HepG2 (cell line): ENCODE data around the gene PPP1R9B. TPM values are rescaled to one million over a fixed set of nuclear protein-coding genes. Genes with fewer than 3 reads are reported as not detected.

Experiments
- ARNTL ChIP-seq: sonication (generic); formaldehyde crosslinking; IDR thresholded peaks from 2 replicates; pipeline ENCODE4 v1.4.0; 2020; ENCODE audit warnings: mild to moderate bottlenecking, missing genetic modification reagents
- ASH2L ChIP-seq: fragments of 300-600, 200-600 bp; sonication (generic); IDR thresholded peaks from 2 replicates; pipeline ENCODE4 v1.7.0; 2017; ENCODE audit warnings: low read depth, mild to moderate bottlenecking, moderate library complexity, mixed read lengths, low read length; ENCODE audit not compliant: insufficient read length
- MLLT10 ChIP-seq: sonication (generic); formaldehyde crosslinking; IDR thresholded peaks from 2 replicates; pipeline ENCODE4 v1.4.0; 2020; ENCODE audit warnings: missing genetic modification reagents
- NPAS2 ChIP-seq: sonication (generic); formaldehyde crosslinking; IDR thresholded peaks from 2 replicates; pipeline ENCODE4 v1.8.0; 2022; ENCODE audit warnings: mild to moderate bottlenecking, missing genetic modification reagents, borderline replicate concordance
- PRMT3 ChIP-seq: sonication (generic); formaldehyde crosslinking; IDR thresholded peaks from 2 replicates; pipeline ENCODE4 v1.8.1; 2022; ENCODE audit warnings: low read depth, mild to moderate bottlenecking, moderate library complexity, missing genetic modification reagents, borderline replicate concordance
- REXO4 ChIP-seq: sonication (generic); formaldehyde crosslinking; IDR thresholded peaks from 2 replicates; pipeline ENCODE4 v1.8.0; 2022; ENCODE audit warnings: missing genetic modification reagents, mild to moderate bottlenecking, borderline replicate concordance
- WIZ ChIP-seq: sonication (generic); formaldehyde crosslinking; IDR thresholded peaks from 2 replicates; pipeline ENCODE4 v1.5.1; 2020; ENCODE audit warnings: mild to moderate bottlenecking, missing genetic modification reagents
- XBP1 ChIP-seq: sonication (generic); formaldehyde crosslinking; IDR thresholded peaks from 2 replicates; pipeline ENCODE4 v1.5.0; 2020; ENCODE audit warnings: missing genetic modification reagents
- YEATS2 ChIP-seq: sonication (generic); formaldehyde crosslinking; IDR thresholded peaks from 2 replicates; pipeline ENCODE4 v1.4.0; 2020; ENCODE audit warnings: missing genetic modification reagents, borderline replicate concordance
- ZBTB7A ChIP-seq: sonication (generic); formaldehyde crosslinking; IDR thresholded peaks from 2 replicates; pipeline ENCODE4 v1.8.0; 2022; ENCODE audit warnings: mild to moderate bottlenecking, missing genetic modification reagents
- ZFX ChIP-seq: sonication (generic); formaldehyde crosslinking; IDR thresholded peaks from 2 replicates; pipeline ENCODE4 v1.4.0; 2020; ENCODE audit warnings: mild to moderate bottlenecking, low read depth, missing genetic modification reagents, moderate library complexity
- ZNF20 ChIP-seq: sonication (generic); formaldehyde crosslinking; IDR thresholded peaks from 2 replicates; pipeline ENCODE4 v1.4.0; 2020; ENCODE audit warnings: mild to moderate bottlenecking, moderate library complexity, missing genetic modification reagents
- ZNF263 ChIP-seq: sonication (generic); formaldehyde crosslinking; IDR thresholded peaks from 2 replicates; pipeline ENCODE4 v1.4.0; 2020; ENCODE audit warnings: missing genetic modification reagents
- ZNF296 ChIP-seq: sonication (generic); formaldehyde crosslinking; conservative IDR thresholded peaks from 2 replicates; pipeline ENCODE4 v1.5.0; 2020; ENCODE audit warnings: mild to moderate bottlenecking, missing genetic modification reagents
- ZNF605 ChIP-seq: sonication (generic); formaldehyde crosslinking; IDR thresholded peaks from 2 replicates; pipeline ENCODE4 v1.8.0; 2022; ENCODE audit warnings: mild to moderate bottlenecking, missing genetic modification reagents
- polyA plus RNA-seq, 8 experiments: library from polyadenylated mRNA; depleted of rRNA in 3 of 8; stranded (reverse) in 7 of 8; unstranded in 1 of 8; fragments of >200 nt; fragmentation: Illumina TruSeq in 4 of 8; extraction: Trizol in 4 of 8; gene quantifications; 2 replicates each; pipeline versions ENCODE4 v1.2.1 to v1.2.3, GENCODE V29; 2011 to 2016; ENCODE audit warnings: low read depth in 4 of 8, missing spikeins in 1 of 8, mixed read lengths in 1 of 8; ENCODE audit not compliant: insufficient read depth in 1 of 8
- total RNA-seq, 5 experiments: library from RNA; depleted of rRNA; stranded (reverse); fragments of >200 nt; fragmentation: Illumina TruSeq; extraction: Trizol; gene quantifications; 2 replicates each; pipeline ENCODE4 v1.2.3, GENCODE V29; 2016; ENCODE audit warnings: low read depth in 1 of 5
- TF ChIP-seq, protein P1 (sequence below): sonication (generic); formaldehyde crosslinking; IDR thresholded peaks from 2 replicates; pipeline ENCODE4 v1.4.0; 2020; ENCODE audit warnings: mild to moderate bottlenecking, missing genetic modification reagents
- TF ChIP-seq, protein P2 (sequence below): IDR thresholded peaks from 2 replicates; pipeline ENCODE4 v1.6.1; 2016; ENCODE audit warnings: missing genetic modification reagents, missing compliant biosample characterization
- TF ChIP-seq, protein P3 (sequence below): sonication (generic); formaldehyde crosslinking; IDR thresholded peaks from 2 replicates; pipeline ENCODE4 v1.8.0; 2022; ENCODE audit warnings: missing genetic modification reagents, mild to moderate bottlenecking, moderate library complexity, borderline replicate concordance
- TF ChIP-seq, protein P4 (sequence below): sonication (generic); formaldehyde crosslinking; IDR thresholded peaks from 2 replicates; pipeline ENCODE4 v1.8.1; 2023; ENCODE audit warnings: missing genetic modification reagents, inconsistent platforms, borderline replicate concordance
- TF ChIP-seq, protein P5 (sequence below), 2 experiments: fragments of 450-650 bp in 1 of 2; sonication (generic) in 1 of 2; formaldehyde crosslinking; IDR thresholded peaks; 2 replicates each; pipeline versions ENCODE4 v1.5.0 to v1.8.0; 2020 to 2022; ENCODE audit warnings: mild to moderate bottlenecking in 1 of 2, missing genetic modification reagents in 1 of 2
- TF ChIP-seq, protein P6 (sequence below): sonication (generic); formaldehyde crosslinking; IDR thresholded peaks from 2 replicates; pipeline ENCODE4 v1.4.0; 2020; ENCODE audit warnings: missing genetic modification reagents

PPP1R9B gene
- total and polyA plus RNA-seq, 2 of the 13 experiments (the other 11 are each of a cell fraction or from before 2014, with no cell fraction given): 9.4 to 15.8 TPM

DNA sequence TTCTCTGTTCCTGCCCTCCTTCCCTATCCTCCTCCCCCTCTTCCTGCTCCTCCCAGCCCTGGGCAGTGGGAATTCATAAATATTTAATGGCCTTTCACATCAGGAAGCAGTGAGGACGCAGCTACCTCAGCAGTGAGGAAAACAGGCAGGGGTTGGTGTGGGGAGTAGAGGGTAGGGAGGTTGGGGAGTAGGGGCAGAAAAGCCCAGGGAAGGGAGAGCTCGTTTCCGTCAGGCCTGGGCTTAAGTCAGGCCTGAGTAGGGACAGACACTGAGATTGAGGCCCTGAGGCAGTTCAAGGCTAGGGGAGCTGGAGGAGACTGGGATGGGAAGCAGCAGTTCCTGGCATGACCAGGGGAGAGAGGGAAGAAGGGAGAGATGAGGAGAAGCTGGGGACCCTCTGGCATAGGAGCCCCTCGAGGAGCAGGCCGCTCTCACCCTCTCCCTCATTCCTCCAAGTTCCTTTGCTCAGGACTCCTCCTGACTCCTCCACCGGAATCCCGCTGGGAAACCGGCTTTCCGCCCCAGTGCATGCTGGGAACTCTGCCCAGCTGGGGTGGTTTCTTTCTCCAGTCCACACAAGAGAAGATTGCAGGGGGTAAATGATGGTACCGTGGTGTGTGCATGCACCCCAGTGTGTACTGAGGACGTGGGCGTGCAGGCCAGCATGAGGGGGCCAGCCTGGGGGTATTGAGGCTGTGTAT lies 26.7 kb downstream of the PPP1R9B start (continued):
- TF ChIP-seq WIZ (CRISPR knock-in tag) (no peak), ZNF20 (CRISPR knock-in tag) (no peak), MLLT10 (CRISPR knock-in tag) (no peak), ZNF296 (CRISPR knock-in tag) (no peak), YEATS2 (no peak), XBP1 (CRISPR knock-in tag) (no peak), ZFX (peak; percentile 59; the same call in 1 of the 2 replicates), ZNF263 (peak; percentile 96), ARNTL (CRISPR knock-in tag) (no peak), REXO4 (no peak), NPAS2 (no peak), ZBTB7A (CRISPR knock-in tag) (no peak), ASH2L (no peak), ZNF605 (CRISPR knock-in tag) (peak; percentile 45; the same call in 1 of the 2 replicates), PRMT3 (CRISPR knock-in tag) (no peak)
- TF ChIP-seq, protein P1, sequence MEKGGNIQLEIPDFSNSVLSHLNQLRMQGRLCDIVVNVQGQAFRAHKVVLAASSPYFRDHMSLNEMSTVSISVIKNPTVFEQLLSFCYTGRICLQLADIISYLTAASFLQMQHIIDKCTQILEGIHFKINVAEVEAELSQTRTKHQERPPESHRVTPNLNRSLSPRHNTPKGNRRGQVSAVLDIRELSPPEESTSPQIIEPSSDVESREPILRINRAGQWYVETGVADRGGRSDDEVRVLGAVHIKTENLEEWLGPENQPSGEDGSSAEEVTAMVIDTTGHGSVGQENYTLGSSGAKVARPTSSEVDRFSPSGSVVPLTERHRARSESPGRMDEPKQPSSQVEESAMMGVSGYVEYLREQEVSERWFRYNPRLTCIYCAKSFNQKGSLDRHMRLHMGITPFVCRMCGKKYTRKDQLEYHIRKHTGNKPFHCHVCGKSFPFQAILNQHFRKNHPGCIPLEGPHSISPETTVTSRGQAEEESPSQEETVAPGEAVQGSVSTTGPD (CRISPR knock-in tag): no peak
- TF ChIP-seq, protein P2, sequence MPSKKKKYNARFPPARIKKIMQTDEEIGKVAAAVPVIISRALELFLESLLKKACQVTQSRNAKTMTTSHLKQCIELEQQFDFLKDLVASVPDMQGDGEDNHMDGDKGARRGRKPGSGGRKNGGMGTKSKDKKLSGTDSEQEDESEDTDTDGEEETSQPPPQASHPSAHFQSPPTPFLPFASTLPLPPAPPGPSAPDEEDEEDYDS (CRISPR knock-in tag): 0 out of 2 replicates have a peak, but pooled peaks have one; percentile 14
- TF ChIP-seq, protein P3, sequence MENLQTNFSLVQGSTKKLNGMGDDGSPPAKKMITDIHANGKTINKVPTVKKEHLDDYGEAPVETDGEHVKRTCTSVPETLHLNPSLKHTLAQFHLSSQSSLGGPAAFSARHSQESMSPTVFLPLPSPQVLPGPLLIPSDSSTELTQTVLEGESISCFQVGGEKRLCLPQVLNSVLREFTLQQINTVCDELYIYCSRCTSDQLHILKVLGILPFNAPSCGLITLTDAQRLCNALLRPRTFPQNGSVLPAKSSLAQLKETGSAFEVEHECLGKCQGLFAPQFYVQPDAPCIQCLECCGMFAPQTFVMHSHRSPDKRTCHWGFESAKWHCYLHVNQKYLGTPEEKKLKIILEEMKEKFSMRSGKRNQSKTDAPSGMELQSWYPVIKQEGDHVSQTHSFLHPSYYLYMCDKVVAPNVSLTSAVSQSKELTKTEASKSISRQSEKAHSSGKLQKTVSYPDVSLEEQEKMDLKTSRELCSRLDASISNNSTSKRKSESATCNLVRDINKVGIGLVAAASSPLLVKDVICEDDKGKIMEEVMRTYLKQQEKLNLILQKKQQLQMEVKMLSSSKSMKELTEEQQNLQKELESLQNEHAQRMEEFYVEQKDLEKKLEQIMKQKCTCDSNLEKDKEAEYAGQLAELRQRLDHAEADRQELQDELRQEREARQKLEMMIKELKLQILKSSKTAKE (CRISPR knock-in tag): no peak
- TF ChIP-seq, protein P4, sequence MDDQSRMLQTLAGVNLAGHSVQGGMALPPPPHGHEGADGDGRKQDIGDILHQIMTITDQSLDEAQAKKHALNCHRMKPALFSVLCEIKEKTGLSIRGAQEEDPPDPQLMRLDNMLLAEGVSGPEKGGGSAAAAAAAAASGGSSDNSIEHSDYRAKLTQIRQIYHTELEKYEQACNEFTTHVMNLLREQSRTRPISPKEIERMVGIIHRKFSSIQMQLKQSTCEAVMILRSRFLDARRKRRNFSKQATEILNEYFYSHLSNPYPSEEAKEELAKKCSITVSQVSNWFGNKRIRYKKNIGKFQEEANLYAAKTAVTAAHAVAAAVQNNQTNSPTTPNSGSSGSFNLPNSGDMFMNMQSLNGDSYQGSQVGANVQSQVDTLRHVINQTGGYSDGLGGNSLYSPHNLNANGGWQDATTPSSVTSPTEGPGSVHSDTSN (CRISPR knock-in tag): no peak
- TF ChIP-seq, protein P5, sequence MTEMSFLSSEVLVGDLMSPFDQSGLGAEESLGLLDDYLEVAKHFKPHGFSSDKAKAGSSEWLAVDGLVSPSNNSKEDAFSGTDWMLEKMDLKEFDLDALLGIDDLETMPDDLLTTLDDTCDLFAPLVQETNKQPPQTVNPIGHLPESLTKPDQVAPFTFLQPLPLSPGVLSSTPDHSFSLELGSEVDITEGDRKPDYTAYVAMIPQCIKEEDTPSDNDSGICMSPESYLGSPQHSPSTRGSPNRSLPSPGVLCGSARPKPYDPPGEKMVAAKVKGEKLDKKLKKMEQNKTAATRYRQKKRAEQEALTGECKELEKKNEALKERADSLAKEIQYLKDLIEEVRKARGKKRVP (CRISPR knock-in tag; IDR thresholded peaks at IDR 0.05): no peak
- TF ChIP-seq, protein P6, sequence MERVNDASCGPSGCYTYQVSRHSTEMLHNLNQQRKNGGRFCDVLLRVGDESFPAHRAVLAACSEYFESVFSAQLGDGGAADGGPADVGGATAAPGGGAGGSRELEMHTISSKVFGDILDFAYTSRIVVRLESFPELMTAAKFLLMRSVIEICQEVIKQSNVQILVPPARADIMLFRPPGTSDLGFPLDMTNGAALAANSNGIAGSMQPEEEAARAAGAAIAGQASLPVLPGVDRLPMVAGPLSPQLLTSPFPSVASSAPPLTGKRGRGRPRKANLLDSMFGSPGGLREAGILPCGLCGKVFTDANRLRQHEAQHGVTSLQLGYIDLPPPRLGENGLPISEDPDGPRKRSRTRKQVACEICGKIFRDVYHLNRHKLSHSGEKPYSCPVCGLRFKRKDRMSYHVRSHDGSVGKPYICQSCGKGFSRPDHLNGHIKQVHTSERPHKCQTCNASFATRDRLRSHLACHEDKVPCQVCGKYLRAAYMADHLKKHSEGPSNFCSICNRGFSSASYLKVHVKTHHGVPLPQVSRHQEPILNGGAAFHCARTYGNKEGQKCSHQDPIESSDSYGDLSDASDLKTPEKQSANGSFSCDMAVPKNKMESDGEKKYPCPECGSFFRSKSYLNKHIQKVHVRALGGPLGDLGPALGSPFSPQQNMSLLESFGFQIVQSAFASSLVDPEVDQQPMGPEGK: no peak
